HG03175 (cell line): ENCODE measurements around the gene NKX1-2.
A peak's percentile ranks its signal among the peaks of the same experiment; 100 is the strongest.

Experiments used
- ATAC-seq: cut with Tn5 transposase; IDR thresholded peaks from one replicate; pipeline ENCODE4 v1.9.1; 2021; ENCODE audit warnings: mild to moderate bottlenecking, moderate library complexity; ENCODE audit not compliant: unreplicated experiment

Gene NKX1-2

GRCh38 chr10:124476043-124476725 lies 26.3 kb upstream of the NKX1-2 start:
- ATAC-seq: no peak

GRCh38 chr10:124474514-124475070 lies 24.8 kb upstream of the NKX1-2 start:
- no peak for ATAC-seq

GRCh38 chr10:124473070-124473469 lies 23.2 kb upstream of the NKX1-2 start:
- ATAC-seq: no peak

GRCh38 chr10:124472071-124472470 lies 22.2 kb upstream of the NKX1-2 start:
- ATAC-seq: no peak

- ATAC-seq: no peak
These were observed 21.0 kb upstream of the NKX1-2 start for GRCh38 chr10:124470544-124471434.

GRCh38 chr10:124469956-124470484 lies 20.2 kb upstream of the NKX1-2 start:
- ATAC-seq: no peak

- ATAC-seq: no peak
These were observed 18.8 kb upstream of the NKX1-2 start for GRCh38 chr10:124468624-124469023.

- ATAC-seq: no peak
These were observed 17.3 kb upstream of the NKX1-2 start for GRCh38 chr10:124467165-124467564.

GRCh38 chr10:124465777-124466488 lies 16.1 kb upstream of the NKX1-2 start:
- no peak for ATAC-seq

GRCh38 chr10:124465003-124465776 lies 15.4 kb upstream of the NKX1-2 start:
- ATAC-seq: peak; percentile 41

GRCh38 chr10:124464028-124464965 lies 14.5 kb upstream of the NKX1-2 start:
- no peak for ATAC-seq

GRCh38 chr10:124462348-124462695 lies 12.5 kb upstream of the NKX1-2 start:
- no peak for ATAC-seq

- peak; percentile 96 for ATAC-seq
These were observed 12.0 kb upstream of the NKX1-2 start, which contains the start of gene LHPP for GRCh38 chr10:124461642-124462347. TSS of gene LHPP (plus strand) at chr10:124461823. CDS start at chr10:124461863, 40 bp downstream.

GRCh38 chr10:124460144-124460543 lies 10.3 kb upstream of the NKX1-2 start:
- no peak for ATAC-seq

- no peak for ATAC-seq
These were observed 9.6 kb upstream of the NKX1-2 start for GRCh38 chr10:124459395-124459794.

GRCh38 chr10:124458889-124459288 lies 9.1 kb upstream of the NKX1-2 start:
- ATAC-seq: no peak

GRCh38 chr10:124458473-124458872 lies 8.6 kb upstream of the NKX1-2 start:
- no peak for ATAC-seq

GRCh38 chr10:124455441-124455840 lies 5.6 kb upstream of the NKX1-2 start:
- ATAC-seq: no peak
